GM13976 (cell line): Measurements from ENCODE around the gene RASL11A.

Source experiments
- DNase-seq: peaks from one replicate; pipeline ENCODE4 v3.0.0; 2012; ENCODE audit warnings: low spot score
- CTCF ChIP-seq: IDR thresholded peaks from 2 replicates; pipeline ENCODE4 v1.5.1; 2012; ENCODE audit warnings: borderline replicate concordance, mild to moderate bottlenecking; ENCODE audit not compliant: insufficient read depth; ENCODE audit errors: extremely low read depth, missing control alignments, control extremely low read depth
- in situ Hi-C: fragments of 300-500 bp; cut with MboI; formaldehyde crosslinking; loops from one replicate; pipeline ENCODE4 v1.12.0; 2022; ENCODE audit warnings: low sequenced_read_pairs, mixed read lengths, inconsistent platforms; ENCODE audit not compliant: unreplicated experiment

RASL11A gene

GRCh38 chr13:27264648-27265047, 6.0 kb upstream of the RASL11A start:
- in situ Hi-C loops, result no loop called here
- no peak for TF ChIP-seq CTCF
- DNase-seq, result no peak

GRCh38 chr13:27266917-27267316, 3.7 kb upstream of the RASL11A start:
- no peak for DNase-seq
- TF ChIP-seq CTCF, result no peak
- in situ Hi-C loops, result no loop called here

- no peak for TF ChIP-seq CTCF
- no peak for DNase-seq
- in situ Hi-C loops, result no loop called here
These were observed 3.0 kb upstream of the RASL11A start for GRCh38 chr13:27267596-27267995.

GRCh38 chr13:27269114-27269665, 1.4 kb upstream of the RASL11A start:
- no peak for DNase-seq
- no peak for TF ChIP-seq CTCF
- in situ Hi-C loops, result no loop called here

- in situ Hi-C loops, result loop anchor here (10.0 kb wide), 1 partner anchor 287 kb away; no protein-coding TSS in a partner anchor
- TF ChIP-seq CTCF, result no peak
- no peak for DNase-seq
These were observed 1.0 kb downstream of the RASL11A start for GRCh38 chr13:27271570-27272096.

GRCh38 chr13:27273658-27274425, 3.2 kb downstream of the RASL11A start:
- no peak for DNase-seq
- in situ Hi-C loops, result loop anchor here (10.0 kb wide), 1 partner anchor 289 kb away; no protein-coding TSS in a partner anchor
- no peak for TF ChIP-seq CTCF
